CD4-positive, alpha-beta T cell treated with Interleukin-15 for 4 hours (primary cell): ENCODE data around the gene DNMT3A.

Experiments
- DNase-seq: peaks from one replicate; pipeline ENCODE4 v3.0.0-alpha.2; 2020; ENCODE audit warnings: low spot score

The DNMT3A gene

GRCh38 chr2:25304826-25305596 is 36.7 kb downstream of the DNMT3A start:
- peak; percentile 27 for DNase-seq

- no peak for DNase-seq
Observed at GRCh38 chr2:25304321-25304720, 37.4 kb downstream of the DNMT3A start.

GRCh38 chr2:25303633-25304236 is 38.0 kb downstream of the DNMT3A start:
- DNase-seq, result no peak

GRCh38 chr2:25302758-25303375 is 38.9 kb downstream of the DNMT3A start:
- no peak for DNase-seq

- peak; percentile 81 for DNase-seq
Observed at GRCh38 chr2:25301453-25302352, 40.0 kb downstream of the DNMT3A start.

- no peak for DNase-seq
Observed at GRCh38 chr2:25300001-25300400, 41.7 kb downstream of the DNMT3A start.

GRCh38 chr2:25298776-25299431 is 42.8 kb downstream of the DNMT3A start:
- no peak for DNase-seq

- DNase-seq, result no peak
Observed at GRCh38 chr2:25297738-25298137, 44.0 kb downstream of the DNMT3A start.

- DNase-seq, result no peak
Observed at GRCh38 chr2:25295621-25296020, 46.1 kb downstream of the DNMT3A start.

GRCh38 chr2:25294573-25295462 is 46.9 kb downstream of the DNMT3A start:
- DNase-seq, result peak; percentile 71

GRCh38 chr2:25293958-25294562 is 47.7 kb downstream of the DNMT3A start:
- DNase-seq, result no peak

- DNase-seq, result no peak
Observed at GRCh38 chr2:25293145-25293544, 48.6 kb downstream of the DNMT3A start.

- no peak for DNase-seq
Observed at GRCh38 chr2:25292408-25292807, 49.3 kb downstream of the DNMT3A start.

- DNase-seq, result no peak
Observed at GRCh38 chr2:25290811-25291495, 50.8 kb downstream of the DNMT3A start.

GRCh38 chr2:25286723-25287483 is 54.8 kb downstream of the DNMT3A start:
- no peak for DNase-seq

- peak; percentile 71 for DNase-seq
Observed at GRCh38 chr2:25286025-25286400, 55.7 kb downstream of the DNMT3A start.

GRCh38 chr2:25285265-25286024 is 56.3 kb downstream of the DNMT3A start:
- DNase-seq, result no peak

GRCh38 chr2:25284756-25285155 is 57.0 kb downstream of the DNMT3A start:
- DNase-seq, result no peak
